Measurements from ENCODE around the gene GNG13.
"Not testable (repeated sequence)": the region's sequence is repeated elsewhere in the genome, so short reads cannot be mapped to it uniquely, and the experiment has no call there.

Gene GNG13, protein sequence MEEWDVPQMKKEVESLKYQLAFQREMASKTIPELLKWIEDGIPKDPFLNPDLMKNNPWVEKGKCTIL

DNA sequence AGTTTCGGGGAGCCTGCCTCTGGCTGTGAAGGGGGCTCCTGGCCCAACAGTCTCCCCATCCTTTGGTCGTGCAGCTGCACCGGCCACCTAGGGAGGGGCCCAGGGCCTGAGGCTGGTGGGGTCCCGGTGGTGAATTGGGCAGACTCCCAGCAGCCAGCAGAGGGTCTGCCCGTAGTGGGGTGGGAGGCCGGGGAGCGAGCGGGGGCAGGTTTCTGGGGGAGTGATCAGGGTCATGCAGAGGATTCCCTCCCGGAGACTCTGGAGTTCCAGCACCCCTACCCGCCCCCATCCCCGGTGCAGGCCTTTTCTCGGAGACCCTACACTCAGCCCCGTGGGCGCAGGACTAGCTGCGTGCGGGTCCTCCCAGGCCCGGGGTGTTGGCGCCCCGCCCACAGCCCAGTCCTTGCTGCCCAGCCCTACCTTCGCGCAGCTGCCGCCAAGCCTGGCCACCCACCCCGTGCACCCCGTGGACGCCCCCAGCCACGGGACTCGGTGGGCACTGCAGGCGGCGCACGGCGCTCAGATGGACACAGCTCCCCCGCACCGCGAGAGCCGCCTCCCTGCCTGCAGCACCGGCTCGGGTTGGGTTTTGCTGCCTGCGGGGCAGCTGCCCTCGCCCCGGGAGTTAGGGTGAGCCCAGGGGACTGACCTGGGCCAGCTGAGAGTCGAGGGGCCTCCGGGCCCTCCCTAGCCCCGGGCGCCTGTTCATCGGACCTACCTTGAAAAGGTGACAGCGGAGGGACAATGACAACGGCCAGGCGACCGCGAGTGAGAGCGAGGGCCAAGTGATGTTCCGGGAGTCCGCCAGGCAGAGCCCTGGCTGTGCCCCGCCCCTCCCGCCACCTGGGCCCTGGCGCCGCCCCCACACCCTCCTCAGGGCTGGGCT lies at the start of gene GNG13:
TSS of gene GNG13 (minus strand) at position 787 of the 886 bp plus-strand sequence. CDS start 1,657 bp downstream, outside the sequence.
- no peak for DNase-seq

DNA sequence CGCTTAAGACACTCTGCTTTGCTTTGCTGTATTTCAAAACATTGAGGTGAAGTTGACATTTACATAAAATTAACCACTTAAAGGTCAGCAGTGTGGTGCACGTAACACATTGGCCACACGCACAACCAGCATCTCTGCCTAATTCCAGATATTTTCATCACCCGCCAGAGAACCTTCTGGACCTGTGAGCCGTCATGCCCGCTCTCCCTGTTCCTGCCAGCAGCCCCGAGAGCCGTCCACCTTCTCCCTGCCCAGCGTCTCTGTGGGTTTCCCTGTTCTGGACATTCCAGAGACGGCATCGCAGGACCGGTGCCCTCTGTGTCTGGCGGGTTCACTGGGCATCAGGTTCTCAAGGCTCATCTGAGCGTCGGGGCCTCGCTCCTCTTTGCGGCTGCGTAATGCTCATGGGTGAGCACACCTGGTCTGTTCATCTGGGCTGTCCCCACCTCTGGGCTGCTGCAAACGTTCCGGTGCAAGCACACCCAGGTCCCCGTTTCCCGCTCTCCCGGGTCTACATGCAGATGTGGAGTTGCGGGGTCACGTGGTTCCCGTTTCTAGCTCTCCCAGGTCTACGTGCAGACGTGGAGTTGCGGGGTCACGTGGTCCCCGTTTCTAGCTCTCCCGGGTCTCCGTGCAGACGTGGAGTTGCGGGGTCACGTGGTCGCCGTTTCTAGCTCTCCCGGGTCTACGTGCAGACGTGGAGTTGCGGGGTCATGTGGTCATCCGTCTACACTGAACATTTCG lies 48.1 kb upstream of the GNG13 start:
- no peak for DNase-seq

DNA sequence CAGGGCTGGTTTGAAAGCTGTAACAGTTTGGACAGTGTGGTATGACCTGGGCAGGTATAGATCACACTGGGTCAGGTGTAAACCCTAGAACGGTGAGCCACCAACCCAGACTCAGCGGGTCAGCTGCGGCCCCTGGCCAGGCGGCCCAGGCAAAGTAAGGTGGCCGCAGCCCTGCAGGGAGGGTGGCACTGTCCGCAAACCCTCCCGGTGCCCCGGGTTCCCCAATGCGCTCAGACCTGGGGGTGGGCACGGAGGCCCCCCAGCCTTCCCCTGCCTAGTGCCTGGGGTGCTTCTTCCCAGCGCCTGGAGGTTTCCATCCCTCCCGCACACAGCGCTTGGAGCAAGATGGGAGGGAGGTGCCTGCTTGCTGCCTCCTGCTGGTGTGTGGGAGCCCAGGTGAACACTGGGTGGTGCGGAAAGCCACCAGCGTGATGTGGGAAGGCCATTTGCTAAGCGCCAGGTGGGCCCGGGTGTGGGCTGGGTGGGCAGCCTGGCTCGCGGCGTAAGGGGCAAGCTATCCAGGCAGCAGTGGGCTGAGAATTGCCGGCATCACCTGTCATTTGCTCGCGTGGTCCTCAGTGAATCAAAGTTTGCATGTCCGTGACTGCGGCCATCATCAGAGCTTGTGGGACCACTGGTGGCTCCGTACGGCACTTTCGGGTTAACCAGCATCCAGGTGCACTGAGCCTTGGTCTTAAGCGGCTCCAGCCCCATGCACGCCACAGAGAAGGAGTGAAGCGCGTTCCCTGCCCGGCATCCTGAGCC lies 47.3 kb upstream of the GNG13 start:
- DNase-seq: no peak

DNA sequence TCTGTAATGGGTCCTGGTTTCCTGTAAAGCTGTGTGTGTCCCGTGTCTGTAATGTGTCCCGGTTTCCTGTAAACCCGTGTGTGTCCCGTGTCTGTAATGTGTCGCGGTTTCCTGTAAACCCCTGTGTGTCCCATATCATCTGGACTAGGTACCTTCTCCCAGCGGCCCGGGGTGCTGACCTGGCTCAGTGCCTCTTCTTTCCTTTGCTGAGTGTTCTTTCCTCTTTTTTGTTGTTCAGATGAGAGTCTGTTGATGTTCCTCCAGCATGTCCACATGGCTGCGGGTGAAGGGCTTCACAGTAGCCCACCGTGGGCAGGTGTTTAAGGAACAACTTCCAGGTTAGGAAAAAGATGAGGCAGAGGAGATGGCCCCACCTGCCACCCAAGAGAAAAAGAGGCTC lies 46.6 kb upstream of the GNG13 start:
- DNase-seq: no peak

DNA sequence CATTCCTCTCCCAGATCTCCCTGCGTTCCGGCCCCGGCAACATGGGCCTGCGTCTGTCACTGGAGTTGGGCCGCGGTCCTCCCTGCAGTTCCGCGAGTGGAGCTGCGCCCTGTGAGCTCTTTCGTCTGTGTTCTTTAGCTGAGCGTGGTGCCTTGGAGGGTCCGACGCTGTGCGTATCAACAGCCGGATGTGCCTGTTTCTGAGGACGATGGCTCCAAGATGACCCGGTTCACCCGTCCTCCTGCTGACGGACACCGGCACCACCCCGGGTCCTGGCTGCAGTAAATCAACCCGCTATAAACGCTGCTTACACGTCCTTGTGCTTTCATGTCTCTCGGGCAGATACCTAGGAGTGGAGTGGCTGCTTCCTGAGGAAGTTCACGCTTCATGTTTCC lies 44.8 kb upstream of the GNG13 start:
- DNase-seq: no peak

DNA sequence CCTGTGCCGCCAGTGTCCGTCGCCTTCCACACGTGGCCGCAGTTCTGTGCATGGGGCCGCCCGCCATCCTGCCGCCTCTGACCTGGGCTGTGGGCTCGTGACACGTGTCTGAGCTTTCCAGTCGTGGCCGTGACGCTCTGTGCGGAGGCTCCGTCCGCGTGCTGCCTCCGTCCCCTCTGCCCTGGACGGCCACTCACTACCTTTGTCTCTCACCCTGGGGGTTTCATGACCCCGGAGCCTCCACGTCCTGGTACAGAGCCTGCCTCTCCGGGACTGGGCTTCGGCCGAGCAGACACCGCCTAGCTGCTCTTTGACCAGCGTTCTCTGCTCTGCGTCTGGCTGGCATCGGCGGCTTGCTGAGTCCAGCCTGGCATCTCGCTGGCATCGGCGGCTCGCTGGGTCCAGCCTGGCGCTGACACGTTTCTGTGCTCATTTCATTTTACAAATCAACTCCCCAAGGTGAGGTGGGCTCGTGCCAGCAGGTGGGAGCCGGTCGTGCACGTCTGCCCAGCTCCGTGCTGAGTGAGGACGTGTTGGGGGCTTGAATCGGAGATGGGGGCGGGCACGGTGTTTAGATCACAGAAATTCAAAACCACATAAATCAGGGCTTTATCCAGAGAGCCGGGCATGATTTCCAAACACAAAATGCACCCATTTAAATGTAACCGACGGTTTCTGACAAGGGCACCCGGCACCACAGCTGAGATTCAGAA lies 44.3 kb upstream of the GNG13 start:
- no peak for DNase-seq

DNA sequence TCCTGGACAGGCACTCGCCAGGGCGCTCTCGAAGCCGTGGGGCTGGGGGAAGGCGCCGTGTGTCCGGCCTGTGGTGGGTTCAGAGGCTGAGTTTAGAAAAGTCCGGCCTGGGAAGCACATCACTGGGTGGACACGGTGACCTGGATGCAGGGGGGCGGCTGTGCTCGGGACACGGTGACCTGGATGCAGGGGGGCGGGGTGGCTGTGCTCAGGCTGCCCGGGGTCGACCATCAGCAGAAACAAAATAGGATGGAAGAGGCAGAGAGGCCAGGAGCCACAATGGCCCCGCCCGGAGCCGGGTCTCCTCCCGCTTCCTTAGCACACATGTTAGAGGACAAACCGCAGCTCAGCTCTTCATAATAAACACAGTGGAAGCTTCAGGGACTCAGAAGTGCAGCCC lies 43.2 kb upstream of the GNG13 start:
- DNase-seq: no peak

DNA sequence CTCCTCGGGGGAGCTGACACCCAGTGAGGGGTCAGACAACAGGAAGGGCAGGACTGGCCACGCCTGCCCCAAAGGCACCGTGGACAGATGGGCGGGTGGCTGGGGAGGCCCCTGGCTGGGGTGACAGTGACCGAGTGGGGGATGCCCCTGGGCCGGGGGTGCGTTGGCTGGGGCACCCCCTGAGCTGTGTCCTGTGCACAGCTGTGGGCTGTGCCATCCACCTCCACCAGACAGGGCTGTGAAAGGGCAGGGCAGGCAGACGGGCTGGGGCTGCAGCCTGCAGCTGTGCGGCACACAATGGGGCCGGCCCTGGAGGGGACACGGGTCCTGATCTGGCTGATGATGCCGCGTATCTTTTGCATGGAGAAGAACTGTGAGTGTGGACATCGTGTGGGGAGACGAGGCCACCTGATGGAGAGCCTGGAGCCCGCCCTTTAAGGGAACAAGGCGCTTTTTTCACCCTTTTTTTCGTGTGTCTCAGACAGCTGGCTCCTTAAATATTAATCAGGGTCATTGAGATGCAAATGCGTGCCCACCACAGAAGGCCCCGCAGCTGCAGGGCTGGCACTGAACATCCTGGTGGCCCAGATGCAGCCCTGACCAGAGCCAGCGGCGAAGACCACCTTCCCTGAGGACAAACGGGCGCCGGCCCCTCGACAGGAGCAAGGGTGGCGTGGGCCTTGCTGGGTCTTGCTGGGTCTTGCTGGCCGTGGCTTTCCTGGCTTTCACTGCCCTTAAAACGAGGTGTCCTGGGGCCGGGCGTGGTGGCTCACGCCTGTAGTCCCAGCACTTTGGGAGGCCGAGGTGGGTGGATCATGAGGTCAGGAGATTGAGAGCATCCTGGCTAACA lies 42.4 kb upstream of the GNG13 start:
- DNase-seq: no peak

DNA sequence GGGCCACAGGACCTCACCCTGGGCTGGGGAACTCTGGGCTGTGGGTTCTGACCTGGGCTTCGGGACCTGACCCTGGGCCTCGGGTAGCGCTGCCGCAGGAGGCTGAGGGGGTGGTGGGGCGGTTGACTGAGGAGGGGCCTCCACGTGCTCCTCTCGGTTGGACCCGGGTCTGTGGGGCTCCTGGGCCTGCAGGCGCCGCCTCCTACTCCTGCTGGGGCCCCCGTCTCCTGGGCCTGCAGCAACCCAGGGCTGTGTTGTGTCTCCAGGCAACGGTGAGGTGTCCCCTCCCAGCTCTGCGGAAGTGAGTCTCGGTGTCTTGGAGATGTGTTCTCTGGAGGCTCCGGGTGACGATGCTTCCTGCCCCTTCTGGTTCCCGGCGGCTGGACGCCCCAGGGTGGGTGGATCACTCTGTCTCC lies 41.5 kb upstream of the GNG13 start:
- DNase-seq: no peak

DNA sequence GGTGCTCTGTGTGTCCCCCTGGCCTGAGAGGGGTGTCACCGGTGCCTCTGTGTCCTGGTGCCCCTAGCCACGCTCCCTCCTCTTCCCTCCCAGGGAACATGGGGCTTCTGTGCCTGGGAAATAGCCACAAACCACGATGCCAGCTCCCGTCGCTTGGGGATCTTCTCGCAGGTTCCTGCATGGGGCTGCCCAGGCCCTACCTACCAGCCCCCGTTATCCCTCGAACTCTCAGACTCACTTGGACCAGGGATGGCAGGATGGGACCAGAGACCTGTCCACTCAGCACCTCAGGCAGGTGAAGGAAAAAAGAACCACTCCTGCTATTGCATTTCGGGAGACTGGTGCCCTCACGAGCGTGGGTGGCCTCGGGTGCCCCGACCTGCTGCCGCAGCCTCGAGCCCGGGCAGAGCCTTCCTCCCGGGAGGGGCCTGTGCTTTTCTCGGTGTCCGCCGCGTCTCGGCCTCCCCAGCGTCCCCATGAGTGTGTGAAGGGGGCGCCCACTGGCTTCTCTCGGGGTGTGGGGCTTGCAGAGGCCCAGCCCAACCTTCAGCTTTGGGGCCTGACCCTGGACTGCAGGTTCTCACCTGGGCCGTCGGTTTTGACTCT lies 41.0 kb upstream of the GNG13 start:
- no peak for DNase-seq

DNA sequence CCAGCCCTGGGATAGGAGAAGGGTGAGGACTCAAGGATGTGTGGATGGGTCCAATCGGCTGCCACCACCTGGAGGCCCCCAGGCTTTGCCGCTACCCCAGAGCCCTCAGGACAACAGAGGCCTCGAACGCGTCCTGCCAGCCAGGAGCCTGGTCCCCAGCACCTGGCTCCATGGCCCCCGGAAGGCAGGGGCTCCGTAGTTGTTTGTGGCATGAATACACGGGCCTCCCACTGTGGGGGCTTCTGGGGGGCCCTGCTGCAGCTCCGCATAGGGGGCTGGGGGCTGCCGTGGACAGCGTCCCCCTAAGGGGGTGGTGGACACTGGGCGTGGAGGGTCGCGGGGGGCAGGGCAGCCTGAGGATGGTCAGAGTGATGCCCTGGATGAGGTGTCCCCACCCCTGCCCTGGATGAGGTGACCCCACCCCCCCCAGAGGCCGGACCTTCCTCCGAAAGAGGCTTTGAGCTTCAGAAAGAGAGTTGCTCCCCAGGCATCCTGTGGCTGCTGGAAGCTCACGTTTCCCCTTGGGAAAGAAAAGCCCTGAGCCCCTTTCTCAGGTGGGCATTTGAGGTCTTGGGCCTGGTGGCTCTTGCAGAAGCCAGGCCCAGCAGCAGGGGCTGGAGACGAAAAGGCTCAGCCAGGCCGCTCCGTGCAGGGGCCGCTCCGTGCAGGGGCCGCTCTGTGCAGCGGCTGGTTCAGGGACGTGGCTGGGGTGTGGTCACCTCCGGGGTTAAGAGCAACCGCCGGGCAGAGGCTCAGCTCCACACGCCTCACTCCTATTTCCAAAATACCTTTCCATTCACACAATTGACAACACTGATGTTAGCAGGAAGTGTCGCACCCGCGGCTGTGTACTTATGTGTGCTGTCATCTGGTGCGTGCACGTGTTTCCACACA lies 40.3 kb upstream of the GNG13 start:
- DNase-seq: no peak

DNA sequence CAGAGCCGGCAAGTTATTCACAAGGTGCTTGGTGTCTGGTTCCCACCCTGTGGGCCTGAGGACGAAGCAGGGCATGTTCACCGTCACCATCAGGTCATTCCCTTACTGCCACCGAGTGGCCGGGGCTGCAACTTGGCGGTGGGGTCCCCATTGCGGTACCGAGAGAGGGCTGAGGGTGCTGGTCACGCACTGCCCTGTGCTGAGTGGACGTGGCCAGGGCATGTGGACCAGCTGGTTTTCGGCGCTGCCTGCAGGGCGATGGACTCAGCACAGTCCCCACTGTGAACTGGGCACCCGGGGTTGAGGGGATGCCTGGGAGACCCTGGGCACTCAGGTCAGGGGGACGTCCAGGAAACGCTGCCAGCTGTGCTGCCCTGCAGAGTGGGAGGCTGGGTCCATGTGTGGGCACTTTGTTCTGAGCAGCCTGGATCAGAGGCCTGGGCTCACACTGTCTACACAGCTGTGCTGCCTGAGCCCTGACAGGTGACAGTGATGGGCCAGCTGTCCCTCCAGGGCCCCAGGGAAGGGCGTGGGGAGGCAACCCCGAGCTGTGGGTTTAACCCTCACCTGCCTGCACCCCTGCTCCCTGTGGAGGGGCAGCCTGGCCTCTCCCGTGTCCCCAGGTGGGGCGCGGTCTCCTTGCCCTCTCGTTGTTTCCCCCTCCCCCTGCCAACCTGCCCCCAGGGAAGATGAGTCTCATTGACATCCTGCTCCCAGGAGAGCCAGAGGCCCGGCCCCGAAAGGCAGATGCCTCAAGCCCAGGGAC lies 39.3 kb upstream of the GNG13 start:
- no peak for DNase-seq

DNA sequence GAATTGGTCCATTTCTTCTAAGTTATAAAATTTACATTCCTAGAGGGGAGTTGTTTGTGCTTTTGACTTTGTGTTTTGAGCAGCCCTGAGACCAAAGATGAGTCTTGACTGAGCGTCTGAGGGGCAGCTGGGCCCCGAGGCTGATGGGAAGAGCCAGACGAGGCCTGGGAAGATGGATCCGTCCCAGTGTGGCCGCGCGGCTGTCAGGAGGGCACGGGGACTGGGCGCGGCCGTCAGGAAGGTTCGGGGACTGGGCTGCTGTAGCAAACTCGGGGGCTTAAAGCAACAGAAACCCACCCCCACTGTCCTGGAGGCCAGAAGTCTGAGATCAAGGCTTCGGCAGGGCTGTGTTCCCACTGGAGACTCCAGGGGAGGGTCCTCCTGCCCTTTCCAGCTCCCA lies 38.2 kb upstream of the GNG13 start:
- DNase-seq: no peak

DNA sequence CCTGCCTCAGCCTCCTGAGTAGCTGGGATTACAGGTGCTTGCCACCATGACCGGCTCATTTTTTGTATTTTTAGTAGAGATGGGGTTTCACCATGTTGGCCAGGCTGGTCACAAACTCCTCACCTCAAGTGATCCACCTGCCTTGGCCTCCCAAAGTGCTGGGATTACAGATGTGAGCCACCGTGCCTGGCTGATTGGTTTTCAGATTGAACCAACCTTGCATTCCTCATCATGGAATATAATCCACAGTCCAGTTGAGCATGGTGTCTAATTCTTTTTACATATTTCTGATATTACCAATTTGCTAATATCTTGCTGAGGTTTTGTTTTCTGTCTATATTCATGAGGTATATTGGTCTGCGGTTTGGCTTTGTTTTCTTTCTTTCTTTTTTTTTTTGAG lies 36.3 kb upstream of the GNG13 start:
- DNase-seq: not testable (repeated sequence)

DNA sequence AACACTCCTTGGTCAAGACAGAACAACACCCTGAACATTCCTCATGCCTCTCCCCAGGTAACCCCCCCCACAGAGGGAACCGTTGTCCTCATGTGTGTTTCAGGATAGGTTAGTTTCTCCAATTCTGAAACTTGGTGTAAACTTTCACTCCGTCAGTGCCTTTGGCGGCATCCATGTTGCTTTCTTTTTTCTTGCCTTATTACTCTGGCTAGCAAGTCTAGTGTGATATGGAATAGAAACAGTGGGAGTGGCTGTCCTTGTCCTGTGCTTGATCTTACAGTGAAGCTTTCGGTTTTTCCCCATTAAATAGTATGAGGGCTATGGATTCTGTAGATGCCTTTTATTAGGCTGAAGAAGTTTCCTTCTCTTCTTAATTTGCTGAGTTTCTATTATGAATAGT lies 35.7 kb upstream of the GNG13 start:
- DNase-seq: no peak

DNA sequence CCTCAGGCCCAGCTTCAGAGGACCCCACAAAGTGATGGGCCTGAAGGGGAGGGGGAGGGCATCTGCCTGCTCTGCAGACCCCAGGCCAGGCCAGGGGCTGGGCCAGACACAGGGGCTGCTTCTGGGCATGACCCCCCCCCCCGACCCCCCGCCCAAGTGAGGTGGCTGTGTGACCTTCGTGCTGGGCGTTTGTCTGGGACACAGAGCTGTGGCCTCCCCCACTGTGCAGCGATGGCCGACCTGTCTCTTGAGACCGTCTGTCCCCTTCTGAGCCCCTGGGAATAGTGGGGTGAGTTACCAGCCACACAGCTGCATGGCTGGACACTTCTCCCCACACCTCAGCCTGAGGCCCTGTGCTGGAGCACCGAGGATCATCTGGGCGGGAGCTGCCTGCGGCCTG lies 34.8 kb upstream of the GNG13 start:
- no peak for DNase-seq

DNA sequence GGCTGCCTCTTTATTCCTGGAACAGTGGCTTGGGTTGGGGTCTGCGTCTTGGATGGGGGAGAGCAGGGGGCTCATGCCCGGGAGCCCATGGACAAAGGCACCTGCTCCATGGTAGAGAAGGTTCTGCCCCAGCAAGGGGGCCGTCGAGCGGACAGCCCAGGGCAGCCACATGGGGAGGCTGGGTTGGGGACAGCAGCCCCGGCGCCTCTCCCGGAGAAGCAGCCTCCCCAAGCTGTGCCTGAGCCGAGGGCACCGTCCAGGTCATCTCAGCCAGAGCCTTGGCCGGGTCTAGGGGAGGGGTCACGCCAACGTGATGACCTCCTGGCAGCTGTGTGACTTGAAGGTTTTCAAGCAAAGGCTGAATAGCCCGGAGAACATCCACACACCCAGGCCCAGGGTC lies 32.9 kb upstream of the GNG13 start:
- DNase-seq: no peak

DNA sequence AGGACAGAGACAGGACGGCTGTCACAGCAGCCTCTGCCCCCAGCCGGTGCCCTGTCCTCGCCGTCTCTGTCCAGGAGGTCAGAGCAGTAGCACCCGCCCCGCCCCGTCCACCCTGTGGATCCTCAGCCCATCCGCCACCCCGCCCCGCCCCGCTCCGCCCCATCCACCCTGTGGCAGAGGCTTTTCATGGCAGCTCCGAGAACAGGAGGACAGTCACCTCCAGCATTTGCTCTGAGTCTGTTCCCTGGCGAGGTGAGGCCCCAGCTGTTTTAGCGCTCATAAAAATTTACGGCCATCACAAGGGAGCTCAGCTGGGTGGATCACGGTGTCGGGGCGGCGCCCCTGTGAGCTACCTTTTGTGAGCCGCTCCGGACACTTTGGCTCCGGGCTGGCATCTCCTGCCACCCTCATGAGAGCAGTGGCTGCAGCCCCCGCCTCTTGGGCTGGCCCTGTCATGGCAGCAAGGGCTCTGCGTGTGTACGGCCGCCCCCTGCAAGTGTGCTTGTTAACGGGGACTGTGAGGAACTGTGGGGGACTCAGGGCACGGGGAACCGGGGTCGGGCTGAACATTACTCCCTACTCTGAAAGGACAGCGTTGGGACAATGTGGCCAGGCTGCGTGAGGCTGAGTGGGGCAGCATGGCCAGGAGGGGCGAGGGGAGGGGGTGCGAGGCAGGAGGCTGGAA lies 32.3 kb upstream of the GNG13 start:
- DNase-seq: no peak

Data from NCI-H1105 (cell line).